Lung (tissue), 12 donors: ENCODE results near the gene TYMS. TPM values are rescaled to one million over a fixed set of nuclear protein-coding genes. Genes with fewer than 3 reads are reported as not detected.

Experiments used
- ATAC-seq: fragments of 200-7000 bp; cut with Tn5 transposase; one replicate; pipeline ENCODE4 v1.9.1; 2020; ENCODE audit warnings: moderate number of reproducible peaks; ENCODE audit not compliant: insufficient read depth, low FRiP score
- DNase-seq, 3 donors: peaks; one replicate each; pipeline ENCODE4 v3.0.0-alpha.2; 2013 to 2017
- H3K27ac ChIP-seq, 2 donors: one replicate each; pipeline ENCODE4 v1.5.1; 2013; ENCODE audit warnings: mild to moderate bottlenecking in 2 of 2, moderate library complexity in 2 of 2, control low read depth in 1 of 2, inconsistent platforms in 1 of 2, low read depth in 1 of 2, low read length in 1 of 2
- H3K27me3 ChIP-seq, 3 donors: one replicate each; pipeline ENCODE4 v1.5.1; 2013; ENCODE audit warnings: low read length in 2 of 3; ENCODE audit not compliant: control insufficient read depth in 3 of 3, insufficient read depth in 3 of 3
- H3K36me3 ChIP-seq, 4 donors: one replicate each; pipeline ENCODE4 v1.5.1; 2013; ENCODE audit warnings: low read length in 4 of 4, mild to moderate bottlenecking in 1 of 4, moderate library complexity in 1 of 4; ENCODE audit not compliant: control insufficient read depth in 4 of 4, insufficient read depth in 4 of 4
- H3K4me1 ChIP-seq, 5 donors: one replicate each; pipeline ENCODE4 v1.5.1; 2013; ENCODE audit warnings: low read length in 5 of 5, mild to moderate bottlenecking in 2 of 5, moderate library complexity in 1 of 5; ENCODE audit not compliant: control insufficient read depth in 5 of 5, insufficient read depth in 5 of 5
- H3K4me3 ChIP-seq: one replicate; pipeline ENCODE4 v1.5.1; 2013; ENCODE audit warnings: mild to moderate bottlenecking, control low read depth, moderate library complexity
- H3K9ac ChIP-seq, 2 donors: one replicate each; pipeline ENCODE4 v1.5.1; 2013; ENCODE audit warnings: low read length in 2 of 2, control low read depth in 1 of 2; ENCODE audit not compliant: insufficient read depth in 1 of 2
- H3K9me3 ChIP-seq, 4 donors: one replicate each; pipeline ENCODE4 v1.5.1; 2013; ENCODE audit warnings: low read length in 3 of 4, mild to moderate bottlenecking in 1 of 4, moderate library complexity in 1 of 4; ENCODE audit not compliant: control insufficient read depth in 4 of 4, insufficient read depth in 3 of 4
- CTCF ChIP-seq: IDR thresholded peaks from 2 replicates; pipeline ENCODE4 v1.5.1; 2012; ENCODE audit warnings: mild to moderate bottlenecking; ENCODE audit errors: control extremely low read depth, extremely low read depth
- WGBS, 2 donors: extraction: QIAGEN DNeasy Blood & Tissue Kit; methylation state at CpG; one replicate each; pipeline ENCODE4 v1.1.7; 2013; 5-methylcytosine and 5-hydroxymethylcytosine counted together
- polyA plus RNA-seq, 2 donors: library from polyadenylated mRNA; stranded (reverse); fragments of 200-250 nt; gene quantifications; one replicate each; pipeline ENCODE4 v1.2.1, GENCODE V29; 2013
- total RNA-seq, 2 donors: library from RNA; depleted of rRNA in 1 of 2; stranded (reverse); fragments of >200 nt in 1 of 2; gene quantifications; one replicate each; pipeline ENCODE4 v1.2.1, GENCODE V29; 2014 to 2021
- donor health status: control.
- donor health status: control.
- donor health status: Bipolar disorder and iron deficiency.
- donor health status: healthy.
- donor health status: DM: yes; HTN: yes; CAD: no.

The TYMS gene
- total and polyA plus RNA-seq, 4 donors: 5.8 to 23.4 (median 8.2) TPM

- DNase-seq (no peak), ATAC-seq (no peak)
- H3K27ac ChIP-seq: no peak overlapping the region
- TF ChIP-seq CTCF: no peak
- no peaks in the 10 kb centered on the region for H3K27me3 ChIP-seq
- H3K36me3 ChIP-seq: no peaks in the 10 kb centered on the region
- H3K4me3 ChIP-seq: no peak overlapping the region
- H3K9ac ChIP-seq: no peak overlapping the region
- H3K9me3 ChIP-seq: peaks cover 0 to 2% (median 0%) of the 10 kb centered on the region in 4 donors
- H3K4me1 ChIP-seq: peaks cover 0 to 1% (median 0%) of the 10 kb centered on the region in 5 donors
- 91 to 96% methylated on average over 2 of the region's 2 CpGs for WGBS, 2 donors
Observed at GRCh38 chr18:653512-653911, 3.9 kb upstream of the TYMS start.

- H3K4me3 ChIP-seq: no peak overlapping the region
- peaks cover 0 to 3% (median 0%) of the 10 kb centered on the region in 4 donors for H3K36me3 ChIP-seq
- H3K27ac ChIP-seq: no peak overlapping the region
- WGBS, 2 donors: 92 to 98% methylated on average over 4 of the region's 4 CpGs
- DNase-seq (no peak), ATAC-seq (no peak)
- H3K27me3 ChIP-seq: no peaks in the 10 kb centered on the region
- peaks cover 0 to 2% (median 0%) of the 10 kb centered on the region in 4 donors for H3K9me3 ChIP-seq
- no peak for TF ChIP-seq CTCF
- no peak overlapping the region for H3K9ac ChIP-seq
- H3K4me1 ChIP-seq: peaks cover 0 to 11% (median 0%) of the 10 kb centered on the region in 5 donors
Observed at GRCh38 chr18:654601-655000, 2.9 kb upstream of the TYMS start.

- DNase-seq: no peak
- Histone ChIP-seq H3K9ac (no peak overlapping the region), H3K4me3 (no peak overlapping the region), H3K4me1 (peaks cover 0 to 11% (median 0%) of the 10 kb centered on the region in 5 donors), H3K36me3 (peaks cover 0 to 3% (median 1%) of the 10 kb centered on the region in 4 donors), H3K27ac (no peak overlapping the region), H3K27me3 (no peaks in the 10 kb centered on the region), H3K9me3 (peaks cover 0 to 2% (median 0%) of the 10 kb centered on the region in 4 donors)
- no peak for ATAC-seq
- 86 to 91% methylated on average over 6 of the region's 6 CpGs for WGBS, 2 donors
- TF ChIP-seq CTCF: no peak
Observed at GRCh38 chr18:655445-655844, 2.0 kb upstream of the TYMS start.
